ENCODE measurements around the gene GOLGA8N.
A peak's percentile ranks its signal among the peaks of the same experiment; 100 is the strongest.
"Not testable (repeated sequence)": the region's sequence is repeated elsewhere in the genome, so short reads cannot be mapped to it uniquely, and the experiment has no call there.

Gene GOLGA8N

GRCh38 chr15:32609518-32609917 lies 16.3 kb downstream of the GOLGA8N start:
- H3K4me3 ChIP-seq (ENCODE audit: insufficient read depth, low read length, poor library complexity, severe bottlenecking); H3K9me2 ChIP-seq (replicated peaks; ENCODE audit: insufficient read depth, low read length); H3K27ac ChIP-seq (ENCODE audit: low read depth, low read length); H3K4me2 ChIP-seq (ENCODE audit: low read depth, low read length, poor library complexity, severe bottlenecking); H3K79me2 ChIP-seq (ENCODE audit: insufficient read depth, low read length); H3K36me3 ChIP-seq (ENCODE audit: low read length); H3K27me3 ChIP-seq (ENCODE audit: low read length); H2AFZ ChIP-seq (ENCODE audit: low read depth, low read length, severe bottlenecking); H3K9ac ChIP-seq (ENCODE audit: low read length); H4K20me1 ChIP-seq (ENCODE audit: low read depth, low read length); H3K9me3 ChIP-seq (ENCODE audit: insufficient read depth, low read length); H3F3A ChIP-seq (ENCODE audit: insufficient read depth): not testable (repeated sequence)

GRCh38 chr15:32610719-32611118 lies 17.5 kb downstream of the GOLGA8N start:
- H3K36me3 ChIP-seq (ENCODE audit: low read length); H3K27ac ChIP-seq (ENCODE audit: low read depth, low read length); H3K4me2 ChIP-seq (ENCODE audit: low read depth, low read length, poor library complexity, severe bottlenecking); H3F3A ChIP-seq (ENCODE audit: insufficient read depth); H3K9ac ChIP-seq (ENCODE audit: low read length); H3K9me3 ChIP-seq (ENCODE audit: insufficient read depth, low read length); H2AFZ ChIP-seq (ENCODE audit: low read depth, low read length, severe bottlenecking); H3K27me3 ChIP-seq (ENCODE audit: low read length); H3K4me3 ChIP-seq (ENCODE audit: insufficient read depth, low read length, poor library complexity, severe bottlenecking); H4K20me1 ChIP-seq (ENCODE audit: low read depth, low read length); H3K9me2 ChIP-seq (replicated peaks; ENCODE audit: insufficient read depth, low read length); H3K79me2 ChIP-seq (ENCODE audit: insufficient read depth, low read length): not testable (repeated sequence)

DNA sequence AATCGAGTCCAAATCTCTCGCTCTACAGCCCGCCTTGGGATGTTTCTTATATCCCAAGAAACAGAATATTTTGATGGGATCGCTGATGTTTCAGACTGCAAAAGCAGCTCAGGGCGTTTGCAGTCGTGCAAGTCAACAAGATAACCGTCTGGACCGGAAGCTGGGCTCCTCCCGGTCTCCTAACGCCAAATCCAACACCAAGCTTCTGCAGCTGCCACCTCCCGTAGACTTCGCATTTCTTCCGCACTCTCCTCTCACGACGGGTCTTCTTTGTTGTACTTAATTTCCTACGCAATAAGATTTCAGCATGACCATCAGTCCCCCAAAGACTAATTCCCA lies 21.4 kb downstream of the GOLGA8N start:
- peak overlapping the region; percentile 77 for H3K9ac ChIP-seq (ENCODE audit: low read length)

DNA sequence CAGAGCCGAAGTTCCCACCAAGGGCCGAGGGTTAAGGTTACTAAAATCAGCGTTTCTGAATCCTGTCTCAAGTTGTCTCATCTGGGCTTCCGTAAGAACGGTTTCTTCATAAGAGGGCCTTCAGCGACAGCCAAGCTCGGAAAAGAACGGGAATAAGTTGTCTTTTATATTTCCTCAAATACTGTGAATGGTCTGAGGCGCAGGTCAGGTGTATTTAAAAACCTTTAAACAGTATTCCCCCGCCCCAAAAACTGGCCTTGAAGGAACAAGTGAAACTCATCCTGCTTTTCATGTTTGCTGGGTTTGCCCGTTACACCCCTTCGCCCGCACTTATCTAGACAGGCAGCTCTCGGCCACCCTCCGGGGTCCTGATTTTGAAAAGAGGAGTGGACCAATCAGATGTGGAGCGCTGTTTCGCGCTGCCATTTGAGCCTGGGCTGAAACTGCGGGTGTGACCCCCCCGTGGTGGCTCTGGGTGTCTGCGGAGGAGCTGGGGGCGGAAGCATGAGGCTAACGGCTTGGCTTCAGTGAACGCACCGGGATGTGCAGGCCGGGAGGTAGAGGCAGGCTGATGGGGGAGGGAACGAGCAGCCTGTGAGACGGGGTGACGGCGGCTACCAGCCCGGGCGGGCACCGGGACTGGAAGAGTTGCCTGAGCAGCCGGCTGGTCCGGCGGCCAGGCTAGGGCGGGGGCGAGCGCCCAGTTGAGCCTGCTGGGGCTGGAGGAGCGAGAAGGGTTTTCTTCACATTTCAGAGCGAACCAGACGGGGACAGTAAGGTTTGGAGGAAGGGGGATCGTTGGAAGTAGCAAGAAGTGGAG lies 22.0 kb downstream of the GOLGA8N start, which contains the start of gene ARHGAP11A:
ARHGAP11A (plus strand) TSS at position 454 of the 820 bp plus-strand sequence. CDS start 708 bp downstream, outside the sequence.
- not testable (repeated sequence) for H2AFZ ChIP-seq (ENCODE audit: low read depth, low read length, severe bottlenecking); H3K9me3 ChIP-seq (ENCODE audit: insufficient read depth, low read length); H3K27me3 ChIP-seq (ENCODE audit: low read length); H4K20me1 ChIP-seq (ENCODE audit: low read depth, low read length); H3K36me3 ChIP-seq (ENCODE audit: low read length); H3K9me2 ChIP-seq (replicated peaks; ENCODE audit: insufficient read depth, low read length); H3F3A ChIP-seq (ENCODE audit: insufficient read depth)
- Histone ChIP-seq H3K4me3 (ENCODE audit: insufficient read depth, low read length, poor library complexity, severe bottlenecking) (peak within 1 kb of the TSS; percentile 65), H3K27ac (ENCODE audit: low read depth, low read length) (peak within 1 kb of the TSS; percentile 80), H3K79me2 (ENCODE audit: insufficient read depth, low read length) (peaks cover 39% of the 10 kb centered on the region), H3K4me2 (ENCODE audit: low read depth, low read length, poor library complexity, severe bottlenecking) (peak within 1 kb of the TSS; percentile 84), H3K9ac (ENCODE audit: low read length) (peak within 1 kb of the TSS; percentile 77)

More for the DNA sequence above, 21.4 kb downstream of the GOLGA8N start:
- H3F3A ChIP-seq (ENCODE audit: insufficient read depth); H3K36me3 ChIP-seq (ENCODE audit: low read length); H3K9me3 ChIP-seq (ENCODE audit: insufficient read depth, low read length); H3K9me2 ChIP-seq (replicated peaks; ENCODE audit: insufficient read depth, low read length); H2AFZ ChIP-seq (ENCODE audit: low read depth, low read length, severe bottlenecking); H3K27me3 ChIP-seq (ENCODE audit: low read length); H4K20me1 ChIP-seq (ENCODE audit: low read depth, low read length): not testable (repeated sequence)
- Histone ChIP-seq H3K4me2 (ENCODE audit: low read depth, low read length, poor library complexity, severe bottlenecking) (peak overlapping the region; percentile 61), H3K79me2 (ENCODE audit: insufficient read depth, low read length) (peaks cover 39% of the 10 kb centered on the region), H3K27ac (ENCODE audit: low read depth, low read length) (peak overlapping the region; percentile 80), H3K4me3 (ENCODE audit: insufficient read depth, low read length, poor library complexity, severe bottlenecking) (peak overlapping the region; percentile 60)

DNA sequence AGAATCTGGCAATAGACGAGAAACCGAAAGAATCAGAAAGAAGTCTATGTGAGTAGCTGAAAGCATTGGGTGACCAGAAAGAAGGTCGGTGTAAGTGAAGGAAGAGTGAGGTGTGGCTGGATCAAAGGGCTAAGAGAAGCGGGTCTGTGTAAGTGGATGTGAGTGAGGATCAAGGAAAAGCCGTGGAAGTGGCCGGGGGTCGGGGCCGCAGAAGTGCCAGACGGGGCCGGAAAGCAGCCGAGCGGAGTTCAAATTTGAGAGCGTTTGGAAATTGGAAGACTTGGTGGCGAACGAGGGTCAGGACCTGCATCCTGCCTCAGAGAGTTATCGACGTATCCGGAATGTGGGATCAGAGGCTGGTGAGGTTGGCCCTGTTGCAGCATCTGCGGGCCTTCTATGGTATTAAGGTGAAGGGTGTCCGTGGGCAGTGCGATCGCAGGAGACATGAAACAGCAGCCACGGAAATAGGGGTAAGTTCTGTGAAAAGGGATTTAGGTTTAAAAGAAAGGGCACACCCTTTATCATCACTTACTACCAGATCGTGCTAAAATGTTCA lies 22.7 kb downstream of the GOLGA8N start:
- peak overlapping the region; percentile 84 for H3K4me2 ChIP-seq (ENCODE audit: low read depth, low read length, poor library complexity, severe bottlenecking)
- H3K27ac ChIP-seq (ENCODE audit: low read depth, low read length), result peak overlapping the region; percentile 80
- not testable (repeated sequence) for H3K36me3 ChIP-seq (ENCODE audit: low read length); H3K9me3 ChIP-seq (ENCODE audit: insufficient read depth, low read length); H3F3A ChIP-seq (ENCODE audit: insufficient read depth); H4K20me1 ChIP-seq (ENCODE audit: low read depth, low read length); H3K9me2 ChIP-seq (replicated peaks; ENCODE audit: insufficient read depth, low read length); H2AFZ ChIP-seq (ENCODE audit: low read depth, low read length, severe bottlenecking); H3K27me3 ChIP-seq (ENCODE audit: low read length)
- H3K9ac ChIP-seq (ENCODE audit: low read length), result peak overlapping the region; percentile 77
- peaks cover 42% of the 10 kb centered on the region for H3K79me2 ChIP-seq (ENCODE audit: insufficient read depth, low read length)
- H3K4me3 ChIP-seq (ENCODE audit: insufficient read depth, low read length, poor library complexity, severe bottlenecking), result peak overlapping the region; percentile 65

Measured in SU-DHL-6 (cell line).